ENCODE measurements around the gene TH.
"Not testable (repeated sequence)": the region's sequence is repeated elsewhere in the genome, so short reads cannot be mapped to it uniquely, and the experiment has no call there.

The TH gene

GRCh38 chr11:2196970-2197770, 25.6 kb upstream of the TH start:
- Histone ChIP-seq H3K27me3 (ENCODE audit: control insufficient read depth, insufficient read depth, low read length) (no peaks in the 10 kb centered on the region), H3K4me1 (peaks cover 7% of the 10 kb centered on the region), H3K4me2 (ENCODE audit: low read length) (no peak overlapping the region), H3K4me3 (ENCODE audit: low read depth, low read length) (no peak overlapping the region), H3K9ac (no peak overlapping the region), H3K79me2 (no peaks in the 10 kb centered on the region), H3K9me3 (ENCODE audit: control insufficient read depth, low read length) (no peaks in the 10 kb centered on the region), H3K27ac (no peak overlapping the region), H2AFZ (no peak overlapping the region), H3K36me3 (ENCODE audit: control insufficient read depth, insufficient read depth, low read length) (no peaks in the 10 kb centered on the region)
- peak; percentile 76 for TF ChIP-seq CTCF (IDR thresholded peaks at IDR 0.05)

DNA sequence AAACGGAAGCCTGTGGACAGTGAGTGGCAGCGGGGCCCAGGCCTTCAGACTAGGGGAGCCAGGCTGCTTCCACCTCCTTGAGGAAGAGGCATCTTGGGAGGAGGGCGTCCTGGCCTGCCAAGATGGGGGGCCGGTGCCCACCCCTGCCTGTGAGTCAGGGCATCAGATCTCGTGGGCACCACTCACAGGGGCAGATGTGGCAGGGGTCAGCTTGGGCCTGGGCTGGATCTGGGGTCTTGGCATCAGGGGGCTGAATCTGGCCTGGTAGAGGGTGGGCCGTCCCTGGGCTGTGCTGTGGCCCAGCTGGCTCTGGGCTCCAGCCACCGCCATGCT, 24.1 kb upstream of the TH start:
- Histone ChIP-seq H3K79me2 (no peaks in the 10 kb centered on the region), H3K27me3 (ENCODE audit: control insufficient read depth, insufficient read depth, low read length) (no peaks in the 10 kb centered on the region), H3K36me3 (ENCODE audit: control insufficient read depth, insufficient read depth, low read length) (no peaks in the 10 kb centered on the region), H2AFZ (no peak overlapping the region), H3K4me1 (peaks cover 7% of the 10 kb centered on the region), H3K9ac (no peak overlapping the region), H3K4me3 (ENCODE audit: low read depth, low read length) (no peak overlapping the region), H3K4me2 (ENCODE audit: low read length) (no peak overlapping the region), H3K27ac (no peak overlapping the region), H3K9me3 (ENCODE audit: control insufficient read depth, low read length) (no peaks in the 10 kb centered on the region)
- no peak for TF ChIP-seq CTCF (IDR thresholded peaks at IDR 0.05)

- H3K4me3 ChIP-seq (ENCODE audit: low read depth, low read length): no peak overlapping the region
- no peak overlapping the region for H2AFZ ChIP-seq
- no peaks in the 10 kb centered on the region for H3K27me3 ChIP-seq (ENCODE audit: control insufficient read depth, insufficient read depth, low read length)
- no peak overlapping the region for H3K4me2 ChIP-seq (ENCODE audit: low read length)
- H3K9ac ChIP-seq: no peak overlapping the region
- H3K36me3 ChIP-seq (ENCODE audit: control insufficient read depth, insufficient read depth, low read length): no peaks in the 10 kb centered on the region
- no peak overlapping the region for H3K27ac ChIP-seq
- H3K79me2 ChIP-seq: no peaks in the 10 kb centered on the region
- TF ChIP-seq CTCF (IDR thresholded peaks at IDR 0.05): peak; percentile 56
- peaks cover 7% of the 10 kb centered on the region for H3K4me1 ChIP-seq
- H3K9me3 ChIP-seq (ENCODE audit: control insufficient read depth, low read length): no peaks in the 10 kb centered on the region
Measured at GRCh38 chr11:2194877-2195755, 23.5 kb upstream of the TH start.

DNA sequence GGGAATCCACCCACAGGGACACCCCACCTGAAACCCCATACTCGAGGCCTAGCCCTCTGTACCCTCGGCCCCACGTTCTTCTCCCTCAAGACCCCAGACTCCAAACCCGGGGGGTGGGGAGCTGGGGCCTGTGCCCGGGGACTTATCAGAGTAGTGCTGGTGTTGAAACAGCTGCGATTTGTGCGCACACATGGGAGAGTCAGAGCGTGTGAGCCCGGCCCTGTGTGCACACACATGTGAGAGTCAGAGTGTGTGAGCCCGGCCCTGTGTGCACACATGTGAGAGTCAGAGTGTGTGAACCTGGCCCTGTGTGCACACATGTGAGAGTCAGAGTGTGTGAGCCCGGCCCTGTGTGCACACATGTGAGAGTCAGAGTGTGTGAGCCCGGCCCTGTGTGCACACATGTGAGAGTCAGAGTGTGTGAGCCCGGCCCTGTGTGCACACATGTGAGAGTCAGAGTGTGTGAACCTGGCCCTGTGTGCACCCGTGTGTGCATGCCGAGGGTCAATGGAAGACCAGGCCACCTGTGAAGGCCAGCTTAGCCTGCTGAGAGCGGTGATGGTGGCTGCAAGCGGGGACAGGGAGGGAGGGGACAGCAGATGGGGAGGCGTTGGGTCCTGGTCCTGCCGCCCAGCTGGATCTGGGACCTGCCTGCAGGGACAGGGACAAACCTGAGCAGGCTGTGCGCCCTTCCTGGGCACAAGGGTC, 22.4 kb upstream of the TH start:
- not testable (repeated sequence) for H3K79me2 ChIP-seq; H3K9me3 ChIP-seq (ENCODE audit: control insufficient read depth, low read length); H3K4me1 ChIP-seq; H3K9ac ChIP-seq; H3K4me2 ChIP-seq (ENCODE audit: low read length); H3K36me3 ChIP-seq (ENCODE audit: control insufficient read depth, insufficient read depth, low read length); H3K27me3 ChIP-seq (ENCODE audit: control insufficient read depth, insufficient read depth, low read length); H3K4me3 ChIP-seq (ENCODE audit: low read depth, low read length)
- H3K27ac ChIP-seq: peak overlapping the region; percentile 60
- H2AFZ ChIP-seq: peak overlapping the region; percentile 20
